HCT116 (cell line): Measurements from ENCODE around the gene CENPE. TPM values are rescaled to one million over a fixed set of nuclear protein-coding genes. Genes with fewer than 3 reads are reported as not detected.

Experiments
- ATAC-seq: fragments of 200-7000 bp; cut with Tn5 transposase; 2 replicates; pipeline ENCODE4 v1.9.1; 2020; ENCODE audit warnings: mild to moderate bottlenecking, moderate library complexity
- BruUV-seq: library from RNA; stranded (reverse); fragments of 400-500 nt; replicated peaks from 2 replicates; lab custom pipeline; 2021; lab: Mats Ljungman, UMichigan
- CTCF ChIA-PET: fragments of 300-600 bp; sonication (Branson Sonifier 250); formaldehyde crosslinking; loops from one replicate; lab custom pipeline; 2021; ENCODE audit warnings: antibody characterized with exemption; lab: Charles Lee
- POLR2A ChIA-PET: fragments of 300-600, 350-600 bp; sonication (Branson Sonifier 250); formaldehyde crosslinking; loops from one replicate; lab custom pipeline; 2021; ENCODE audit warnings: antibody characterized with exemption; lab: Charles Lee
- RAD21 ChIA-PET, 2 experiments: fragments of 300-600 bp; sonication (Branson Sonifier 250); formaldehyde crosslinking; loops; one replicate each; lab custom pipeline; 2023; ENCODE audit warnings: low total read pairs in 2 of 2; ENCODE audit not compliant: uncharacterized antibody in 2 of 2, unreplicated experiment in 2 of 2, low non-redundant PET in 1 of 2; lab: Charles Lee
- DNase-seq: peaks from one replicate; pipeline ENCODE4 v3.0.0-alpha.2; 2010; ENCODE audit warnings: low read depth, low spot score
- H2AFZ ChIP-seq: fragments of 200-600 bp; shearing (Covaris generic), sonication (generic); 2 replicates; pipeline ENCODE4 v1.6.1; 2017; ENCODE audit warnings: low read depth, mixed run types, mixed read lengths, antibody characterized with exemption, low read length; ENCODE audit not compliant: poor library complexity, severe bottlenecking
- H3K27ac ChIP-seq: 2 replicates; pipeline ENCODE4 v1.5.1; 2012; ENCODE audit warnings: low read depth, low read length
- H3K27me3 ChIP-seq: fragments of 200-600 bp; sonication (generic); 2 replicates; pipeline ENCODE4 v1.6.1; 2016; ENCODE audit warnings: mixed run types, low read length, mixed read lengths; ENCODE audit not compliant: insufficient read depth
- H3K36me3 ChIP-seq, 2 experiments: fragments of 200-500 bp in 1 of 2; fragments of 200-600 bp in 1 of 2; sonication (Bioruptor generic) in 1 of 2; sonication (generic) in 1 of 2; 2 replicates each; pipeline versions ENCODE4 v1.5.1 to v1.6.1; 2014 to 2016; ENCODE audit warnings: low read length in 2 of 2, inconsistent platforms in 1 of 2, mixed read lengths in 1 of 2, mixed run types in 1 of 2; ENCODE audit not compliant: insufficient read depth in 2 of 2, control insufficient read depth in 1 of 2
- H3K4me1 ChIP-seq, 2 experiments: fragments of 200-600 bp in 1 of 2; sonication (generic) in 1 of 2; 2 replicates each; pipeline versions ENCODE4 v1.5.1 to v1.6.1; 2012 to 2017; ENCODE audit warnings: low read length in 2 of 2, inconsistent platforms in 1 of 2, mild to moderate bottlenecking in 1 of 2, mixed read lengths in 1 of 2, mixed run types in 1 of 2, moderate library complexity in 1 of 2; ENCODE audit not compliant: insufficient read depth in 2 of 2, control insufficient read depth in 1 of 2
- H3K4me2 ChIP-seq: fragments of 200-600 bp; sonication (generic); 2 replicates; pipeline ENCODE4 v1.6.1; 2017; ENCODE audit warnings: mixed run types, low read length, mixed read lengths
- H3K4me3 ChIP-seq, 2 experiments: fragments of 200-600 bp in 1 of 2; sonication (generic) in 1 of 2; replicated peaks in 1 of 2; 2 replicates each; pipeline ENCODE4 v1.5.1; 2011 to 2016; ENCODE audit warnings: low read length in 2 of 2, control low read depth in 1 of 2, low read depth in 1 of 2, mild to moderate bottlenecking in 1 of 2, mixed read lengths in 1 of 2, mixed run types in 1 of 2
- H3K79me2 ChIP-seq: fragments of 200-600 bp; sonication (generic); 2 replicates; pipeline ENCODE4 v1.6.1; 2017; ENCODE audit warnings: mild to moderate bottlenecking, mixed run types, low read length, moderate library complexity, mixed read lengths; ENCODE audit not compliant: insufficient read depth
- H3K9ac ChIP-seq: fragments of 200-600 bp; sonication (generic); 2 replicates; pipeline ENCODE4 v1.6.1; 2016; ENCODE audit warnings: low read length, mixed read lengths
- H3K9me2 ChIP-seq: fragments of 200-600 bp; sonication (generic), shearing (Covaris generic); 2 replicates; pipeline ENCODE4 v1.6.1; 2017; ENCODE audit warnings: mixed run types, mild to moderate bottlenecking, moderate library complexity; ENCODE audit not compliant: insufficient read depth
- H3K9me3 ChIP-seq, 2 experiments: fragments of 200-500 bp in 1 of 2; fragments of 200-600 bp in 1 of 2; sonication (Bioruptor generic) in 1 of 2; sonication (generic) in 1 of 2; 2 replicates each; pipeline ENCODE4 v1.6.1; 2014 to 2017; ENCODE audit warnings: low read length in 2 of 2, mixed read lengths in 2 of 2, inconsistent platforms in 1 of 2, low read depth in 1 of 2, mild to moderate bottlenecking in 1 of 2, mixed run types in 1 of 2, moderate library complexity in 1 of 2; ENCODE audit not compliant: control insufficient read depth in 1 of 2, insufficient read depth in 1 of 2
- H4K20me1 ChIP-seq: fragments of 200-600 bp; sonication (generic), shearing (Covaris generic); 2 replicates; pipeline ENCODE4 v1.6.1; 2017; ENCODE audit warnings: mixed run types, mild to moderate bottlenecking, moderate library complexity; ENCODE audit not compliant: insufficient read depth
- CBX3 ChIP-seq: IDR thresholded peaks from 2 replicates; pipeline ENCODE4 v1.6.1; 2012; ENCODE audit warnings: low read depth
- CEBPB ChIP-seq: IDR thresholded peaks from 2 replicates; pipeline ENCODE4 v1.6.1; 2012; ENCODE audit warnings: low read depth
- EGR1 ChIP-seq: IDR thresholded peaks from 2 replicates; pipeline ENCODE4 v1.6.1; 2012; ENCODE audit warnings: low read depth
- ELF1 ChIP-seq: IDR thresholded peaks from 2 replicates; pipeline ENCODE4 v1.6.1; 2012; ENCODE audit warnings: low read depth, borderline replicate concordance
- EZH2 ChIP-seq: fragments of 200-600 bp; sonication (generic); IDR thresholded peaks from 2 replicates; pipeline ENCODE4 v1.6.1; 2017; ENCODE audit warnings: antibody characterized with exemption, mixed run types
- FOSL1 ChIP-seq: IDR thresholded peaks from 2 replicates; pipeline ENCODE4 v1.6.1; 2012; ENCODE audit warnings: low read depth
- POLR2A ChIP-seq: IDR thresholded peaks from 2 replicates; pipeline ENCODE4 v1.7.0; 2011; ENCODE audit warnings: borderline replicate concordance; ENCODE audit not compliant: insufficient read depth, insufficient read length; ENCODE audit errors: extremely low read depth
- RAD21 ChIP-seq: IDR thresholded peaks from 2 replicates; pipeline ENCODE4 v1.6.1; 2012; ENCODE audit warnings: low read depth, mild to moderate bottlenecking
- SIN3A ChIP-seq: IDR thresholded peaks from 2 replicates; pipeline ENCODE4 v1.6.1; 2012; ENCODE audit warnings: low read depth
- SP1 ChIP-seq: IDR thresholded peaks from 2 replicates; pipeline ENCODE4 v1.6.1; 2012; ENCODE audit warnings: low read depth
- TCF7L2 ChIP-seq: IDR thresholded peaks from 2 replicates; pipeline ENCODE4 v1.7.0; 2011; ENCODE audit warnings: borderline replicate concordance, inconsistent platforms; ENCODE audit not compliant: insufficient read depth, insufficient read length; ENCODE audit errors: extremely low read depth
- YY1 ChIP-seq: IDR thresholded peaks from 2 replicates; pipeline ENCODE4 v1.6.1; 2011; ENCODE audit warnings: low read length, low read depth, moderate library complexity, mild to moderate bottlenecking; ENCODE audit not compliant: insufficient replicate concordance; ENCODE audit errors: extremely low read depth
- ZNF274 ChIP-seq: fragments of 200-500 bp; sonication (Bioruptor generic); IDR thresholded peaks from 2 replicates; pipeline ENCODE4 v1.6.1; 2014; ENCODE audit warnings: mild to moderate bottlenecking, low read depth, low read length, inconsistent platforms
- intact Hi-C: fragments of 100-400 bp; cut with micrococcal nuclease; formaldehyde crosslinking; loops from 2 replicates; pipeline ENCODE4 v1.10.0; 2022
- total RNA-seq: library from RNA; stranded (reverse); gene quantifications from one replicate; pipeline ENCODE4 v1.2.1, GENCODE V29; 2021; ENCODE audit not compliant: unreplicated experiment
- TF ChIP-seq, protein P1 (sequence below): IDR thresholded peaks from 2 replicates; pipeline ENCODE4 v1.6.1; 2012
- TF ChIP-seq, protein P2 (sequence below): IDR thresholded peaks from 2 replicates; pipeline ENCODE4 v1.6.1; 2011; ENCODE audit warnings: mild to moderate bottlenecking, low read length, moderate library complexity; ENCODE audit not compliant: insufficient replicate concordance; ENCODE audit errors: extremely low read depth
- TF ChIP-seq, protein P3 (sequence below): IDR thresholded peaks from 2 replicates; pipeline ENCODE4 v1.6.1; 2012; ENCODE audit warnings: low read depth

CENPE gene
- total RNA-seq, 1 experiment from 2014 or later: 31.3 TPM

DNA sequence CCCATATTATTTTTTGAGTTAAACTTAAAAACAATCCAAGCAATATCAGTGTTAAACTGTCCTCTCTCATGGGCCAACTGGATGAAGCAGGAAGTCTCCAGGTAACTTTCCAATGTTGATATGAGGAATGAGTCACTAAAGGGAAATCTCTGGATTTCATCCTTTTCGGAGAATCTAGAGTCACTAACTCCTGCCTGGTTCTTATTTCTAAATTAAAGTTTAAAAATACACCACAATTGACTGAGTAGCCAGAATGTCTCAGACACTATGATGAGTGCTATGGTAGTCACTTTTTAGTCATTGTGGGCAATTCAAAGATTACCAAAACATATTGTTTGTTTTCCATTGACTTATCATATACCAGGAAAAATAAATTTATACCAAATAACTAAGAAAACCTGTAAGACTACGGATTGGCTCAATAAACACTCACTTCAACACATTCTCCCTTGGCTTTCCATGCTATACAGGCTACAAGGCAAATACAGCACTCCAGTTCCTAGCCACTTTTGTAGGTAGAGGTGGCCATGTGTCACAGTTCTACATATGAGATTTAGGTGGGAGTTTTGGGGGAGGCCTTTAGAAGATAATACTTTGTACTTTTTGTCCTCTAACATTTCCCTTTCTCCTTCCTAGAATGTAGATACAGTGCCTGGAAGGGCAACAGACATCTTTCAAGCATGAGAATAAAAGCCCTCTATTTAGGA, 130.1 kb downstream of the CENPE start:
- no peak for DNase-seq
- no peak overlapping the region for H3K4me2 ChIP-seq
- ATAC-seq: no peak
- peaks cover 0 to 11% of the 10 kb centered on the region in 2 experiments; a peak in 1 of 4 replicates for H3K36me3 ChIP-seq
- RAD21 ChIA-PET: no interaction called here
- H3K4me1 ChIP-seq: peaks cover 0 to 8% of the 10 kb centered on the region in 2 experiments; a peak in 1 of 4 replicates
- BruUV-seq: no TSS peak
- no peak overlapping the region for H3K27ac ChIP-seq
- TF ChIP-seq, protein P1, sequence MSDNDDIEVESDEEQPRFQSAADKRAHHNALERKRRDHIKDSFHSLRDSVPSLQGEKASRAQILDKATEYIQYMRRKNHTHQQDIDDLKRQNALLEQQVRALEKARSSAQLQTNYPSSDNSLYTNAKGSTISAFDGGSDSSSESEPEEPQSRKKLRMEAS: no peak
- no peak for TF ChIP-seq SP1
- TF ChIP-seq, protein P2, sequence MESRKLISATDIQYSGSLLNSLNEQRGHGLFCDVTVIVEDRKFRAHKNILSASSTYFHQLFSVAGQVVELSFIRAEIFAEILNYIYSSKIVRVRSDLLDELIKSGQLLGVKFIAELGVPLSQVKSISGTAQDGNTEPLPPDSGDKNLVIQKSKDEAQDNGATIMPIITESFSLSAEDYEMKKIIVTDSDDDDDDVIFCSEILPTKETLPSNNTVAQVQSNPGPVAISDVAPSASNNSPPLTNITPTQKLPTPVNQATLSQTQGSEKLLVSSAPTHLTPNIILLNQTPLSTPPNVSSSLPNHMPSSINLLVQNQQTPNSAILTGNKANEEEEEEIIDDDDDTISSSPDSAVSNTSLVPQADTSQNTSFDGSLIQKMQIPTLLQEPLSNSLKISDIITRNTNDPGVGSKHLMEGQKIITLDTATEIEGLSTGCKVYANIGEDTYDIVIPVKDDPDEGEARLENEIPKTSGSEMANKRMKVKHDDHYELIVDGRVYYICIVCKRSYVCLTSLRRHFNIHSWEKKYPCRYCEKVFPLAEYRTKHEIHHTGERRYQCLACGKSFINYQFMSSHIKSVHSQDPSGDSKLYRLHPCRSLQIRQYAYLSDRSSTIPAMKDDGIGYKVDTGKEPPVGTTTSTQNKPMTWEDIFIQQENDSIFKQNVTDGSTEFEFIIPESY: no peak
- TF ChIP-seq TCF7L2: no peak
- TF ChIP-seq EZH2: no peak
- TF ChIP-seq ZNF274: no peak
- TF ChIP-seq, protein P3, sequence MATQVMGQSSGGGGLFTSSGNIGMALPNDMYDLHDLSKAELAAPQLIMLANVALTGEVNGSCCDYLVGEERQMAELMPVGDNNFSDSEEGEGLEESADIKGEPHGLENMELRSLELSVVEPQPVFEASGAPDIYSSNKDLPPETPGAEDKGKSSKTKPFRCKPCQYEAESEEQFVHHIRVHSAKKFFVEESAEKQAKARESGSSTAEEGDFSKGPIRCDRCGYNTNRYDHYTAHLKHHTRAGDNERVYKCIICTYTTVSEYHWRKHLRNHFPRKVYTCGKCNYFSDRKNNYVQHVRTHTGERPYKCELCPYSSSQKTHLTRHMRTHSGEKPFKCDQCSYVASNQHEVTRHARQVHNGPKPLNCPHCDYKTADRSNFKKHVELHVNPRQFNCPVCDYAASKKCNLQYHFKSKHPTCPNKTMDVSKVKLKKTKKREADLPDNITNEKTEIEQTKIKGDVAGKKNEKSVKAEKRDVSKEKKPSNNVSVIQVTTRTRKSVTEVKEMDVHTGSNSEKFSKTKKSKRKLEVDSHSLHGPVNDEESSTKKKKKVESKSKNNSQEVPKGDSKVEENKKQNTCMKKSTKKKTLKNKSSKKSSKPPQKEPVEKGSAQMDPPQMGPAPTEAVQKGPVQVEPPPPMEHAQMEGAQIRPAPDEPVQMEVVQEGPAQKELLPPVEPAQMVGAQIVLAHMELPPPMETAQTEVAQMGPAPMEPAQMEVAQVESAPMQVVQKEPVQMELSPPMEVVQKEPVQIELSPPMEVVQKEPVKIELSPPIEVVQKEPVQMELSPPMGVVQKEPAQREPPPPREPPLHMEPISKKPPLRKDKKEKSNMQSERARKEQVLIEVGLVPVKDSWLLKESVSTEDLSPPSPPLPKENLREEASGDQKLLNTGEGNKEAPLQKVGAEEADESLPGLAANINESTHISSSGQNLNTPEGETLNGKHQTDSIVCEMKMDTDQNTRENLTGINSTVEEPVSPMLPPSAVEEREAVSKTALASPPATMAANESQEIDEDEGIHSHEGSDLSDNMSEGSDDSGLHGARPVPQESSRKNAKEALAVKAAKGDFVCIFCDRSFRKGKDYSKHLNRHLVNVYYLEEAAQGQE: no peak
- TF ChIP-seq FOSL1: no peak
- TF ChIP-seq POLR2A: no peak
- no peak for TF ChIP-seq CEBPB
- TF ChIP-seq CBX3: no peak
- TF ChIP-seq EGR1: no peak
- TF ChIP-seq ELF1: no peak
- no peak for TF ChIP-seq RAD21
- no peak for TF ChIP-seq SIN3A
- TF ChIP-seq YY1: no peak
- TF ChIP-seq, all 23 proteins: peak for 0
- Histone ChIP-seq H3K4me3 (no peak overlapping the region), H3K79me2 (peaks cover 37% of the 10 kb centered on the region), H4K20me1 (no peaks in the 10 kb centered on the region), H3K9me2 (no peaks in the 10 kb centered on the region), H3K9me3 (no peaks in the 10 kb centered on the region), H2AFZ (no peak overlapping the region), H3K9ac (no peak overlapping the region), H3K27me3 (no peaks in the 10 kb centered on the region)
- POLR2A ChIA-PET: no interaction called here
- CTCF ChIA-PET: no interaction called here
- intact Hi-C loops: no loop called here
